Measurements from ENCODE around the gene PGAM2. TPM values are rescaled to one million over a fixed set of nuclear protein-coding genes. Genes with fewer than 3 reads are reported as not detected.

The PGAM2 gene
- total RNA-seq, 3 donors from 2014 or later = 0.24 TPM; not detected in 2

DNA sequence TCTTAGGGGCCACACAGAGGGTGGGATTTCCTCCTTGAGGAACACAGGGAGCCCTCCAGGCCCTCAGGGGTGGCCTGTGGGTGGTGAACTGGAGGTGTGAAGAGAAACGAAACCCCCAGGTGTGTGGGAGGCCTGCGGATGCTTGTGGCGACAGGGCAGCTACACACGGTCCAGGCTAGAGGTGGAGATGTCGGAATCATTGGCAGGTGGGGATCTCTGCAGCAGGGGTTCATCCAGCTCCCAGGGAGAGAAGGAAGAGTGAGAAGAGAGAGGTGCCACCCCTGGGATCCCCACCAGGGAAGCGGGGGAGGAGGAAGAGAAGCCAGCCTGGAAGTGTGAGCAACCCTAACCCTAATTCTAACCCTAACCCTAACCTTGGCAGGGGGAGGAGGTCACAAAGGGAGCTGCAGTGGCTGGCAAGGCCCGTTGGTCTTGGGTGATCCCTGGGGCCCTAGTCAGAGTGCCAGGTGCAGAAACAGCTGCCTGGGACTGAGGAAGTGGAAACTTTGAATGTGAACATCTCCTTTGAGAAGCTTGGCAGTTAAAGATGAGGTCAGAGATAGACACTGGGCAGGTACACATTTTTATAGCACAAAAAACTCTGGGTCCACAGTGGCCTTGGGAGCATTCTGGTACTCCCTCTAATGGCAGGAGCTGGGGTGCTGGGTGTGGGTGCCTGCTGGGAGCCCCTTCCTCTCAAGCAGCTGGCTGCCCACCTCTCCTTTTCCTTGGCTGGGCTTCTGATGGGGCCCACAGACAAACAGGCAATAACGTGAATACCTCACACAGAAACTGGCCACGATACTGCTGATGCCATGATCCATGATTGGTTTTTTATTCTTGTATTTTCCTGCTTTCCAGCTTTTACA lies 31.9 kb upstream of the PGAM2 start:
- Mint-ChIP-seq H3K4me3 (no peak overlapping the region), H3K36me3 (ENCODE audit: insufficient read depth) (no peaks in the 10 kb centered on the region), H3K27me3 (ENCODE audit: low read depth) (no peaks in the 10 kb centered on the region), H3K4me1 (ENCODE audit: low read depth) (peaks cover 10% of the 10 kb centered on the region), H3K9me3 (no peaks in the 10 kb centered on the region)
- DNase-seq = no peak
- ATAC-seq = peak; percentile 36 to 46

DNA sequence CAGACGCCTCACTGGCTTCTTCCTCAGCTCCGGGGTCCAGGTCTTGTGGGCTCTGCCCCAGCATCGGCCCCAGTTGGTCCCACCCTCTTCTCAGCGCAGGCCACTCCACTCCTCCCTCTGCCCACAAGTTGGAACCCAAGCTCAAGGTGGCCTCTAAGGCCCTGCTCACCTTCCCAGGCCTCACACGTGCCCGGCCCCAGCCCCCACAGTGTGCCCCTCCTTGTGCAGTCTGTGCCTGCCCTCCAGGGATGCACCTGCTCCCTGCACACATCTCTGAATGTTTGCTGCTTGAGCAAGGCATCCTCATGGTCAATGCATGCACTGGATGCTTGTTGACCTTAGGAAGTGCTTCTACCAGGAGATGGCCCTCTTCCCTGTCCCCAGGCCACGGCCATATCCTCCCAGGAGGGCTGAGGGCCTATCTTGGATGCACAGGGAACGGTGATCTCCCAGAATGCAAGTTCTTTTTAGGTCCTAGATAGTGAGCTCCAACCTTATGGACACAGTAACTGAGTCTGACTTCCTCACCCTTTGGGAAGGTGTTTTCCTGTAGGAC lies 31.0 kb upstream of the PGAM2 start:
- no peak overlapping the region for H3K4me3 Mint-ChIP-seq

DNA sequence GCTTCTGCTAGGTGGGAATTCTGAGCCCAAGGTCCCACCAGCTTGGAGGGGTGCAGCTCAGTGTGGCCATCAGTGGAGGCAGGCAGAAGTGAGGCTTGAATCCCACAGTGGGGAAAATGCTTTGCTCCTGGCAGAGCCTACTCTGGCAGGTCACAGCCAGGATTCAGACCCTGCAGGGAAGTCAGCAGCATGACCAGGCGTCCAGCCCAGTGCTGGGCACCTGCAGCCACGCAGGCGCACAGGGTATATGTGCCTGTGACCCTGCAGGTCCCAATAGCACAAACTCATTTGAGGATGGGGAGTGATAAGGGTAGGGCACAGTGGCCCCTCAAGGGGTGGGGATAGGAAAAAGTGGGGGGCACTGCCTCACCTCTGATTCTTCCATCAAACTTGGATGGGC lies 30.4 kb upstream of the PGAM2 start:
- H3K4me1 Mint-ChIP-seq (ENCODE audit: low read depth) = peaks cover 10% of the 10 kb centered on the region
- no peaks in the 10 kb centered on the region for H3K36me3 Mint-ChIP-seq (ENCODE audit: insufficient read depth)
- ATAC-seq (no peak), DNase-seq (no peak)
- H3K9me3 Mint-ChIP-seq = no peaks in the 10 kb centered on the region
- H3K4me3 Mint-ChIP-seq = no peak overlapping the region
- H3K27me3 Mint-ChIP-seq (ENCODE audit: low read depth) = no peaks in the 10 kb centered on the region

More for the DNA sequence above, 31.0 kb upstream of the PGAM2 start:
- Mint-ChIP-seq H3K36me3 (ENCODE audit: insufficient read depth) (no peaks in the 10 kb centered on the region), H3K27me3 (ENCODE audit: low read depth) (no peaks in the 10 kb centered on the region), H3K9me3 (no peaks in the 10 kb centered on the region), H3K4me1 (ENCODE audit: low read depth) (peaks cover 10% of the 10 kb centered on the region)
- DNase-seq (no peak), ATAC-seq (no peak)

DNA sequence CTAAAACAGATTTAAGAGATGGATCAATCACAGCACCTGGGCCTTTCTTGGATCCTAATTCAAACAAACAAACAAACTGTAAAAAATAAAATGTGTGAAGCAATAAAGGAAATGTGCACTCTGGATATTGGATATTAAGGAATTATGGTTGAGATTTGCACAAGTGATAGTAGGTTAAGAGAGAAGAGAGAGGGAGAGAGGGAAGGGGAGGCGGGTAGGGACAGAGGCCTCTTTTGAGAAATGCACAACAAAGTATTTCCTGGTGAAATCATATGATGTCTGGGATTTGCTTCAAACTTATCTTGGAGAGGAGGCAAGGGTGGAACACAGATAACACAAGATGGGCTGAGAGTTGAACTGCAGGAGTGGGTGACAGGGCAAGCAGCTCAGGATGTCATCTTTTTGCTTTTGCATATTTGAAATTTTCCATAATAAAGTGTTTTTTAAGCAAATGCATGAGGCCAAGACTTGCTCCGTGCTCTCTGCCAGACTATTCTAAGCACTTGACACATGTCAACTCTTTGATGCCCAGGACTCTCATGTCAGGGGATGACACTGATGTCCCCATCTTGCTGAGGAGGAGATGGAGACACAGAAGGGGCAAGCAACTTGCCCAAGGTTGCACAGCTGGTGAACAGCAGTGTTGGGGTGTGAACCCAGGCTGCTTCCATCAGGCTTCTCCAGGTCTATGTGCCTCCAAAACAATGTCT lies 29.7 kb upstream of the PGAM2 start:
- Mint-ChIP-seq H3K4me1 (ENCODE audit: low read depth) (peaks cover 10% of the 10 kb centered on the region), H3K4me3 (no peak overlapping the region), H3K36me3 (ENCODE audit: insufficient read depth) (no peaks in the 10 kb centered on the region), H3K27me3 (ENCODE audit: low read depth) (no peaks in the 10 kb centered on the region), H3K9me3 (no peaks in the 10 kb centered on the region)
- DNase-seq (no peak), ATAC-seq (no peak)

DNA sequence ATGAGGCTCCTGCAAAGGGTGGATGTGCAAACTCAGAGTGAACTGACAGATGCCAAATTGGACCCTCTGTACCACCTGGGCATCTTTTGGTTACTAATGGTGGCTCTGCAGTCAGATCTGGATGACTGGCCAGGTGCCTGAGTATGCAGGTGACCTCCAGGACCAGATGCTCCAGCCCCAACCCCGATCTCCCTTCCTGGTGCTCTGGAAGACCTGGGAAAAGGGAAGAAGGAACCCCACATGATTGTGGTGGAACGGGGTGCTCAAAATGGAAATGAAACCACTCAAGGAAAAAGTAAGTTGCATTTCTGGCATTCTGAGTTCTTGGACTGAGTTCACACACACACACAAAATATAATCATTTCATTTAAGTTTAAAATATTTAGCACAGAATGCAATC lies 29.0 kb upstream of the PGAM2 start:
- peaks cover 10% of the 10 kb centered on the region for H3K4me1 Mint-ChIP-seq (ENCODE audit: low read depth)
- no peak for DNase-seq
- ATAC-seq = no peak
- H3K36me3 Mint-ChIP-seq (ENCODE audit: insufficient read depth) = no peaks in the 10 kb centered on the region
- no peak overlapping the region for H3K4me3 Mint-ChIP-seq
- H3K9me3 Mint-ChIP-seq = no peaks in the 10 kb centered on the region
- H3K27me3 Mint-ChIP-seq (ENCODE audit: low read depth) = no peaks in the 10 kb centered on the region

DNA sequence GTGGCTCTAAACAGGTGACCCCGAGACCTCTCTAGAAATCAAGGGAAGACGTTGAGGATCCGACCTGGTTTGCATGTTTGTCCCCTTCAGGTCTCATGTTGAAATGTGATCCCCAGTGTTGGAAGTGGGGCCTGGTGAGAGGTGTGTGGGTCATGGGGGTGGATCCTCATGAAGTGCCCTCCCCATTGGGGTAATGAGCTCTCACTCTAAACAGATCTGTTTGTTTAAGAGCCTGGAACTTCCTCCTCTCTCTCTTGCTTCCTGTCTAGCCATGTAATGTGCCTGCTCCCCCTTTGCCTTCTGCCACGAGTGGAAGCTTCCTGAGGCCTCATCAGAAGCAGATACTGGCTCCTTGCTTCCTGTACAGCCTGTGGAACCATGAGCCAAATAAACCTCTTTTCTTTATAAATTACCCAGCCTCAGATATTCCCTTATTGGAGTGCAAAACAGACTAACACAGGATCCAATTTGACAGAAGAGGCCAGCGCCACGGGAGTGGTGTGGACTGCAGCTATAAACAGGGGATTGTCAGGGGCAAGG lies 27.8 kb upstream of the PGAM2 start:
- Mint-ChIP-seq H3K4me3 (no peak overlapping the region), H3K36me3 (ENCODE audit: insufficient read depth) (no peaks in the 10 kb centered on the region), H3K27me3 (ENCODE audit: low read depth) (no peaks in the 10 kb centered on the region), H3K4me1 (ENCODE audit: low read depth) (peaks cover 10% of the 10 kb centered on the region), H3K9me3 (no peaks in the 10 kb centered on the region)
- DNase-seq (no peak), ATAC-seq (no peak)

DNA sequence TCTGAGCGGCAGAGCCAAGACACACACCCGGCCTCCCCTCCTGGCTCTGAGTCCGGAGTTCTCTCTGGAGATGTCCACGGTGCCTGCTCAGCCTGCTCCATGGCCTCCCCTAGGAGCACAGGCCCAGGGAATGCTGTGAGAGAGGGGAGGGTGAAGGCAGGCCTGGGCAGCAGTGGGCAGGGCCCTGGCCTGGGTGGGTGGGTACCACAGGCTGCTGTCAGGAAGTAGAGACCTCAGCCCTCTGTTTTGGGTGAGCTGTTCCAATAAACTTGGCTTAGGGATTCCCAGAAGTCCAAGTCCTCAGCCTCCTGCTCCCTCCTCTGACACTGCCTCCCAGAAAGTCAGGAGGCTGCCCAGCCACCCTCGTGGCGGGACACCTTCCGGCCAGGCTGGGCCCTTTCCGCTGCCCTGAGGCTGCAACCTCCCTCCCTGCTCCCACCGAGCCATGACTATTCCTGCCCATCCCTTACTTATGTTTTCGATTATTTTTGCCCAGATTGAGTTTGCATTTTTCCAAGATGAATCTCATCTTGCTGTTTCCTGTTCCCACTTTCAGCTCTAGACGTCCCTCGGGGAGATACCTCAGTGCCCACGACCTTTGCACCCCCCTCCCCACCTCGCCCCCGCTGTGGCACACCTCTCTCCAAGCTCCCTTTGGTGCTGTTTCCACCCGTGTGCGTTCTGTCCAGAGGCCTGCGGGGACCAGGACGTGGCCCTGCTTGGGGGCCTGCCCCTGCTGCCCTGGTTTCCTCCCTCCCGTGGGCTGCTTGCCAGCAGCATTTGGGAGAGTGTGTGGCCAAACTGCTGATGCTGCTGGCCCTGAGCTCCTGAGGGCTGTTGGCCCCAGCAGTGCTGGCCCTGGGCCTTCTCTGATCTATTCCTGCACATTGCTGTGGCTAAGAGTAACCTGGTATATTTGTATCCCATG lies 22.8 kb upstream of the PGAM2 start:
- Mint-ChIP-seq H3K9me3 (no peaks in the 10 kb centered on the region), H3K36me3 (ENCODE audit: insufficient read depth) (no peaks in the 10 kb centered on the region), H3K27me3 (ENCODE audit: low read depth) (no peaks in the 10 kb centered on the region), H3K4me1 (ENCODE audit: low read depth) (peaks cover 6% of the 10 kb centered on the region), H3K4me3 (no peak overlapping the region)
- ATAC-seq (no peak), DNase-seq (no peak)

DNA sequence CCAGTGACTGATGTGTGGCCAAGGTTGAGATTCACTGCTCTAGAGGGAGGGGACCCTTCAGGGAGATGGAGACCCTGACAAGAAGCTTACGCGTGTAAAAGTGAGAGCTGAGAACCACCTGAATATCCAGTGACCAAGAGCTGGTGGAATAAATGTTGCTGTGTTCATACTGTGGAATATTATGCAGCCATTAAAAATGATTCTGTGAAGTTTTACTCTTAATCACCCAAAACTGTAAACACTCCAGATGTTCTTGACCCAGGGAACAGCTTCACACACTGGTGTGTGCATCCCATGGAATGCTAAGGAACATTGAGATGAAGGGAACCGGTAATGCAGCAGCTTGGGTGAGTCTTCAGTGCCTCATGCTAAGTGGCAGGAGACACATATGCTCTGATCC lies 21.3 kb upstream of the PGAM2 start:
- Mint-ChIP-seq H3K36me3 (ENCODE audit: insufficient read depth) (no peaks in the 10 kb centered on the region), H3K9me3 (no peaks in the 10 kb centered on the region), H3K4me1 (ENCODE audit: low read depth) (peaks cover 12% of the 10 kb centered on the region), H3K27me3 (ENCODE audit: low read depth) (no peaks in the 10 kb centered on the region), H3K4me3 (no peak overlapping the region)
- DNase-seq = no peak
- no peak for ATAC-seq

DNA sequence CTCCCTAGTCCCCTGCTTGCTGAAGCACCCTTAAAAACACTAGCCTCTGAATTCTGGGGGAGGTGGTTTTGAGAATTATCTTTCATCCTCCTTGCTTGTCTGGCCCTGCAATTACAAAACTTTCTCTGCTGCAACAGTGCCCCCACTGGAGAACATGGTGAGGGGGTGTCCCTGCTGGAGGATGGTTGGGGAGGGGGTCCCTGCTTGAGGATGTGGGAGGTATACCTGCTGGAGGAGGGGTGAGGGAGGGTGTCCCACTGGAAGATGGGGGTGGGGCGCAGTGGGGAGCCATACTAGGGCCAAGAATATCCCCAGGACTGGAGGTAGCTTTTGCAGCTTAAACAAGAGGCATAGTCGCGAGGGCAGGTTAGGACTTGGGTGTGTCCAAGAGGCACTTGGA lies 20.2 kb upstream of the PGAM2 start:
- peaks cover 2% of the 10 kb centered on the region for H3K36me3 Mint-ChIP-seq (ENCODE audit: insufficient read depth)
- no peaks in the 10 kb centered on the region for H3K9me3 Mint-ChIP-seq
- ATAC-seq = no peak
- H3K4me3 Mint-ChIP-seq = no peak overlapping the region
- peaks cover 21% of the 10 kb centered on the region for H3K4me1 Mint-ChIP-seq (ENCODE audit: low read depth)
- DNase-seq = no peak
- no peaks in the 10 kb centered on the region for H3K27me3 Mint-ChIP-seq (ENCODE audit: low read depth)

DNA sequence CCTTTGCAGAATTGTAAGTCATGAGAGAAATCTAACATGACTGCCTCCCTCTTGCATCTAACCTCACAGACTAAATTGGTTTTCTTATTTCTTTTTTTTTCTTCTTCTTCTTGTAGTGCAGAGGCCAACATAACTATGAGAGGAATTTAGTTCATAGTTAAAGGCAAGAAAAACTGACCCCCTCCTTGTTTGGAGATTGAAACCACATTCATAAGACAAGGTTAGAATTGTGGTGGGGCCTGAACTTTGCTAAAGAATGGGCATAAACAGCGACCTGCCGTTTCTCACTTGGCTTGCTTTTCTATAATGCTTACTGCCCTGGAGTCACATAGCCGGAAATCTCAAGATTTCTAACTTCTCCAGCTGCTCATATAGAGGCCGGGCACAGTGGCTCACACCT lies 19.3 kb upstream of the PGAM2 start:
- no peak for DNase-seq
- no peak for ATAC-seq
- no peak overlapping the region for H3K4me3 Mint-ChIP-seq
- no peaks in the 10 kb centered on the region for H3K27me3 Mint-ChIP-seq (ENCODE audit: low read depth)
- peaks cover 2% of the 10 kb centered on the region for H3K36me3 Mint-ChIP-seq (ENCODE audit: insufficient read depth)
- peaks cover 27% of the 10 kb centered on the region for H3K4me1 Mint-ChIP-seq (ENCODE audit: low read depth)
- no peaks in the 10 kb centered on the region for H3K9me3 Mint-ChIP-seq

DNA sequence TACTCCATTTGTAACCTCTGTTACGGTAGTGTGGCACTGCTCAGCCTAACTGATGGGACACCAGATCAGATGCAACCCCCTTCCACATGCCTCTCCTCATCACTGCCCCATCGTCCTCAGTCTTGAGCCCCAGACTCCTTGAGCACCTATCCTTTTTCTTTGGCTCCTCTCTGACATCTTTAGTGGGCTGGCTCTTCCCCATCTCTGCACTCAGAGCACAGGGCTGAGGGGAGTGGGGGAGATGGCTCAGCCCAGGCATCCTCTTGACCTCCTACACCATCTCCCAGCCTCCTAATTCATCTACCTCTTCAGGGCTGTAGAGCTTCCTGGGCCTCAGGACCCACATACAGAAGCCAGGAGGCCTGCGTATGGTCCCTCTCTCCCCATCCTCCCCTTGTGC lies 18.4 kb upstream of the PGAM2 start:
- Mint-ChIP-seq H3K27me3 (ENCODE audit: low read depth) (no peaks in the 10 kb centered on the region), H3K36me3 (ENCODE audit: insufficient read depth) (peaks cover 2% of the 10 kb centered on the region), H3K9me3 (no peaks in the 10 kb centered on the region), H3K4me3 (peak overlapping the region; percentile 72), H3K4me1 (ENCODE audit: low read depth) (peaks cover 27% of the 10 kb centered on the region)
- DNase-seq (no peak), ATAC-seq (no peak)

DNA sequence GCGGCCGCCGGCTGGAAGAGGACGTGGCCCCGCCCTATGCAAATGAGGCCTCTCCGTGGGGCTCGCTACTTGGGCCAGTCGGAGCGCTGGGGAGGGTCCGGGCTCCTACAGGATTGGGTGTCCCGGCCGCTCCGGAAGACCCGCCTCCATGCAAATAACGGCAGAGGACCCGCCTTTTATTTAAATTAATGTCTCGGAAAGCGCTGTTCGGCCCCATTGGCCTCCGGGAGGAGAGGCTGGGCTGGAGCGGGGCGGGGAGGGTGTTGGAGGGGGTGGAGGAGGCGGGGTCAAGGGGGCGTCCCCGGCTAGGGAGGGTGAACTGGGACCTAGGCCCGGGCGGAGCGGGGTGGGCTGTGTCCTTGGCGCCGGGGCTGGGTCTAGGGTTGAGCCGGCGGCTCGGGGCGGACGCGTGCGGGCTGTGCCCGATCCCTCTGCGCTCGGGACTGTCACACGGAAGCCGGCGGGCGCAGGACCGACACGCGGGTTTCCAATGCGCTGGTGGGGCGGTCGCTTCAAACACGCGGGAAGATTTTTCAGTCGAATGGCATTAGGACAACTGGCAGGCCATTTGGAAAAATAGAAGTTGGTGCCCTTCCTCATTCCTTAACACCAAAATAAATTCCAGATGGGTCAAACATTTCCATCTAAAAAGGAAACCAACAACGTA lies 17.3 kb upstream of the PGAM2 start:
- Mint-ChIP-seq H3K27me3 (ENCODE audit: low read depth) (no peaks in the 10 kb centered on the region), H3K4me3 (peak overlapping the region; percentile 91), H3K9me3 (no peaks in the 10 kb centered on the region), H3K36me3 (ENCODE audit: insufficient read depth) (peaks cover 10% of the 10 kb centered on the region), H3K4me1 (ENCODE audit: low read depth) (peaks cover 35% of the 10 kb centered on the region)
- DNase-seq (peak; percentile 97), ATAC-seq (peak; percentile 95 to 97)

DNA sequence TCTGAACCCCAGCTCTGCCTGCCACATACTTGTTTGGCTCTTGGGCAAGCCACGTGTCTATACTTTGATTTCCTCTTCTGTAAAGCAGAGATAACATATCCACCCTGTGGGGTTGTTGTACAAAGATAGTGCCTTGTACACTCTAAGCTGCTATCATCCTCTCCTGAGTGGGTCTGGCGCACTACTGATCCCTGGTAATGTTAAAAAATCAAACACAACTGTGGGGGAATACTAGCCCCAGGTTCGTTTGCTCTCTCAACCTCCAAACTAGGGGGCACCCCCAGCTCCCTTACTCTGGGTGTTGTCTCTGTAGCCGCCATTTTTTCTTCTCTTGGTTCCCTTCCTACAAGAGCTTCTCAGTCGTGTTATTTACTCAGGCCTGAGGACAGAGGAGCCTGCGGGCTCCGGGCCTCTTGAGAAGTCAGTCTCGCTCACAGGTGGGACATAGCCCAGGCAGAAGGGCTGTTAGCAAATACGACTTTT lies 15.9 kb upstream of the PGAM2 start:
- Mint-ChIP-seq H3K4me1 (ENCODE audit: low read depth) (peaks cover 37% of the 10 kb centered on the region), H3K36me3 (ENCODE audit: insufficient read depth) (peaks cover 11% of the 10 kb centered on the region), H3K9me3 (no peaks in the 10 kb centered on the region), H3K4me3 (peak overlapping the region; percentile 91), H3K27me3 (ENCODE audit: low read depth) (no peaks in the 10 kb centered on the region)
- no peak for DNase-seq
- ATAC-seq = no peak

Measured in activated T-cell treated with anti-CD3 and anti-CD28 coated beads, Interleukin-2, amount 50 U/mL, for 4 hours (primary cell).